Loucy (cell line): Measurements from ENCODE around the gene EFNB2.

ENCODE experiments used
- H2AFZ ChIP-seq: fragments of 200-600 bp; sonication (generic); 2 replicates; pipeline ENCODE4 v1.6.0; 2016; ENCODE audit warnings: antibody characterized with exemption, mild to moderate bottlenecking, low read length, moderate library complexity
- H3F3A ChIP-seq: fragments of 200-600 bp; 2 replicates; pipeline ENCODE4 v1.6.0; 2016; ENCODE audit warnings: antibody characterized with exemption, low read depth, mild to moderate bottlenecking
- H3K27me3 ChIP-seq: fragments of 200-600 bp; sonication (generic); 2 replicates; pipeline ENCODE4 v1.6.1; 2014; ENCODE audit warnings: low read length, mild to moderate bottlenecking; ENCODE audit not compliant: insufficient read depth, poor library complexity, severe bottlenecking
- H3K36me3 ChIP-seq: fragments of 200-600 bp; sonication (generic); 2 replicates; pipeline ENCODE4 v1.6.1; 2016; ENCODE audit warnings: low read length; ENCODE audit not compliant: insufficient read depth
- H3K4me1 ChIP-seq: fragments of 200-600 bp; sonication (generic); 2 replicates; pipeline ENCODE4 v1.5.1; 2014; ENCODE audit warnings: low read length, mild to moderate bottlenecking; ENCODE audit not compliant: insufficient read depth, poor library complexity, severe bottlenecking
- H3K4me2 ChIP-seq: fragments of 200-600 bp; sonication (generic); 2 replicates; pipeline ENCODE4 v1.6.0; 2014; ENCODE audit warnings: antibody characterized with exemption, low read length, low read depth, mild to moderate bottlenecking; ENCODE audit not compliant: poor library complexity, severe bottlenecking
- H3K4me3 ChIP-seq: fragments of 200-600 bp; sonication (generic); 2 replicates; pipeline ENCODE4 v1.5.1; 2014; ENCODE audit warnings: low read length, mild to moderate bottlenecking, mixed read lengths; ENCODE audit not compliant: poor library complexity, severe bottlenecking
- H3K79me2 ChIP-seq: fragments of 200-600 bp; sonication (generic); 2 replicates; pipeline ENCODE4 v1.6.1; 2014; ENCODE audit warnings: low read length; ENCODE audit not compliant: insufficient read depth
- H3K9ac ChIP-seq: fragments of 200-600 bp; sonication (generic); 2 replicates; pipeline ENCODE4 v1.6.0; 2014; ENCODE audit warnings: mild to moderate bottlenecking, low read depth, low read length, moderate library complexity; ENCODE audit not compliant: poor library complexity, severe bottlenecking
- H3K9me2 ChIP-seq: fragments of 200-600 bp; sonication (generic); replicated peaks from 2 replicates; pipeline ENCODE4 v1.6.1; 2016; ENCODE audit warnings: low read depth, low read length, mixed read lengths
- H3K9me3 ChIP-seq: fragments of 200-600 bp; sonication (generic); 2 replicates; pipeline ENCODE4 v1.6.1; 2014; ENCODE audit warnings: mild to moderate bottlenecking, antibody characterized with exemption, low read length, low read depth; ENCODE audit not compliant: insufficient read depth
- H4K20me1 ChIP-seq: fragments of 200-600 bp; sonication (generic); 2 replicates; pipeline ENCODE4 v1.6.0; 2014; ENCODE audit warnings: antibody characterized with exemption, low read length, mild to moderate bottlenecking; ENCODE audit not compliant: insufficient read depth, poor library complexity, severe bottlenecking
- EZH2phosphoT487 ChIP-seq: fragments of 200-600 bp; IDR thresholded peaks from 2 replicates; pipeline ENCODE4 v1.6.1; 2018; ENCODE audit warnings: antibody characterized with exemption, mild to moderate bottlenecking, moderate library complexity, borderline replicate concordance
- TF ChIP-seq, protein P1 (sequence below): fragments of 200-600 bp; sonication (generic); conservative IDR thresholded peaks from 2 replicates; pipeline ENCODE4 v1.5.1; 2014; ENCODE audit warnings: mild to moderate bottlenecking, antibody characterized with exemption, low read length

EFNB2 gene

DNA sequence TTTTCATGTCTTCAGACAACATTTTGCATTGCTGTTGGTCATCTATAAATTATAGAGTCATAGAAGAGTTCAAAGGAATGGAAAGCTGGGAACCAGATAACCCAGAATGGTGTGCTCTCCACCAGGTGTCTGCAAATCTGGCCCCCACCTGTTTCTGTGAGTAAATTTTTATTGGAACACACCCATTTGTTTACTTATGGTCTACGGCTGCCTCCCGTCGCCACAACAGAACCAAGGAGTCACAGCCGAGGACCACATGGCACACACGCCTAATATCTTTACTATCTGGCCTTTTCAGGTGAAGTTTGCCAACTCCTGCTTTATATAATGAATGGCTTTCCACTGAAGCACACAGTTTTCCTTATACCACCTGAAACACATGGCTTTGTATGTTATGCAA lies 58.2 kb downstream of the EFNB2 start:
- Histone ChIP-seq H3K36me3 (no peaks in the 10 kb centered on the region), H3F3A (no peaks in the 10 kb centered on the region), H2AFZ (no peak overlapping the region), H3K9ac (no peak overlapping the region), H3K9me3 (no peaks in the 10 kb centered on the region), H3K4me3 (no peak overlapping the region), H3K4me1 (no peaks in the 10 kb centered on the region), H3K79me2 (no peaks in the 10 kb centered on the region), H3K9me2 (no peaks in the 10 kb centered on the region), H3K4me2 (no peak overlapping the region), H3K27me3 (no peaks in the 10 kb centered on the region), H4K20me1 (no peaks in the 10 kb centered on the region)
- TF ChIP-seq, protein P1, sequence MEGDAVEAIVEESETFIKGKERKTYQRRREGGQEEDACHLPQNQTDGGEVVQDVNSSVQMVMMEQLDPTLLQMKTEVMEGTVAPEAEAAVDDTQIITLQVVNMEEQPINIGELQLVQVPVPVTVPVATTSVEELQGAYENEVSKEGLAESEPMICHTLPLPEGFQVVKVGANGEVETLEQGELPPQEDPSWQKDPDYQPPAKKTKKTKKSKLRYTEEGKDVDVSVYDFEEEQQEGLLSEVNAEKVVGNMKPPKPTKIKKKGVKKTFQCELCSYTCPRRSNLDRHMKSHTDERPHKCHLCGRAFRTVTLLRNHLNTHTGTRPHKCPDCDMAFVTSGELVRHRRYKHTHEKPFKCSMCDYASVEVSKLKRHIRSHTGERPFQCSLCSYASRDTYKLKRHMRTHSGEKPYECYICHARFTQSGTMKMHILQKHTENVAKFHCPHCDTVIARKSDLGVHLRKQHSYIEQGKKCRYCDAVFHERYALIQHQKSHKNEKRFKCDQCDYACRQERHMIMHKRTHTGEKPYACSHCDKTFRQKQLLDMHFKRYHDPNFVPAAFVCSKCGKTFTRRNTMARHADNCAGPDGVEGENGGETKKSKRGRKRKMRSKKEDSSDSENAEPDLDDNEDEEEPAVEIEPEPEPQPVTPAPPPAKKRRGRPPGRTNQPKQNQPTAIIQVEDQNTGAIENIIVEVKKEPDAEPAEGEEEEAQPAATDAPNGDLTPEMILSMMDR = no peak
- no peak for TF ChIP-seq EZH2phosphoT487

DNA sequence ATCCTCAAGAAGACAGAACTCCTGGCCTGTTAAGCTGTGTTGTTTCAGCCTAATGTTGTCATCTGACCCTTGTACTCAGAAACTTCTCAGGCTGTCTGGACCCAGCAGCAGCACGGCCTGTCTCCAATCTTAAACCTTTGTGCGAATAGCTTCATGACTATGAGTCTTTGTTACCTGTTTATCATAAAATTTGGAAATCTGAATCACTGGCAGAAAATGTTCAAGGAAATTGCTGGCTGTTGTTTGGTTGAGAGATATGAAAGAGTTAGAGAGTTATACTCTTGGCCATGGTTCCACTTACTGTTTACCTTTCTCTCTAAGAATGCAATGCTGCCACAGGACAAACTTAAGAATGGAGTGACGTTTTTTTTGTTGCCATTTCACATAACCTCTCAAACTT lies 59.6 kb downstream of the EFNB2 start:
- Histone ChIP-seq H3K27me3 (no peaks in the 10 kb centered on the region), H2AFZ (no peak overlapping the region), H3K4me2 (no peak overlapping the region), H3K9ac (no peak overlapping the region), H3K79me2 (no peaks in the 10 kb centered on the region), H3K4me3 (no peak overlapping the region), H3F3A (no peaks in the 10 kb centered on the region), H3K9me3 (no peaks in the 10 kb centered on the region), H3K9me2 (no peaks in the 10 kb centered on the region), H3K4me1 (no peaks in the 10 kb centered on the region), H4K20me1 (no peaks in the 10 kb centered on the region), H3K36me3 (no peaks in the 10 kb centered on the region)
- TF ChIP-seq, protein P1 = no peak
- TF ChIP-seq EZH2phosphoT487 = no peak

DNA sequence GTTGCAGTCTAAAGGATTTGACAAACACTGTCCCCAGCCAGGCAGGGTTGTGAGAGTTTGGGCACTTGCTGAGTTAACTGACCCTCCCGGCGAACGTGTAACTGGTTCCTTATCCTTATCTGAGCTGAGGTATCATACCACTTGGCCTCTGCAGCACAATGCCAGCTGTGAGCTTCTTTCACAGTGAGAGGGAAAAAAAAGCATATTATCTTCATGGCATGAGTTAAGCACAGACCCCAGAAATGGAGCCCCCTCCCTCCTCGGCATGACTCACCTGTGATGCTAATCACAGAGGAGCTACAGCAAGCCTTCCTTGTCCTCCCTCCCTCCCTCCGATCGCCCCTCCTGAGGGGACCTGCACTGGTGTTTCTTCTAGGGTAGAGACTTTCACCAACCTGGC lies 60.5 kb downstream of the EFNB2 start:
- no peaks in the 10 kb centered on the region for H3K36me3 ChIP-seq
- H4K20me1 ChIP-seq = no peaks in the 10 kb centered on the region
- no peak overlapping the region for H3K4me2 ChIP-seq
- no peak overlapping the region for H2AFZ ChIP-seq
- H3K4me1 ChIP-seq = no peaks in the 10 kb centered on the region
- H3K4me3 ChIP-seq = no peak overlapping the region
- no peaks in the 10 kb centered on the region for H3K9me2 ChIP-seq
- no peaks in the 10 kb centered on the region for H3K27me3 ChIP-seq
- H3K79me2 ChIP-seq = no peaks in the 10 kb centered on the region
- H3K9me3 ChIP-seq = no peaks in the 10 kb centered on the region
- TF ChIP-seq, protein P1 = no peak
- TF ChIP-seq EZH2phosphoT487 = no peak
- H3F3A ChIP-seq = no peaks in the 10 kb centered on the region
- no peak overlapping the region for H3K9ac ChIP-seq
